Measurements from ENCODE around the gene SLC45A2.

DNA sequence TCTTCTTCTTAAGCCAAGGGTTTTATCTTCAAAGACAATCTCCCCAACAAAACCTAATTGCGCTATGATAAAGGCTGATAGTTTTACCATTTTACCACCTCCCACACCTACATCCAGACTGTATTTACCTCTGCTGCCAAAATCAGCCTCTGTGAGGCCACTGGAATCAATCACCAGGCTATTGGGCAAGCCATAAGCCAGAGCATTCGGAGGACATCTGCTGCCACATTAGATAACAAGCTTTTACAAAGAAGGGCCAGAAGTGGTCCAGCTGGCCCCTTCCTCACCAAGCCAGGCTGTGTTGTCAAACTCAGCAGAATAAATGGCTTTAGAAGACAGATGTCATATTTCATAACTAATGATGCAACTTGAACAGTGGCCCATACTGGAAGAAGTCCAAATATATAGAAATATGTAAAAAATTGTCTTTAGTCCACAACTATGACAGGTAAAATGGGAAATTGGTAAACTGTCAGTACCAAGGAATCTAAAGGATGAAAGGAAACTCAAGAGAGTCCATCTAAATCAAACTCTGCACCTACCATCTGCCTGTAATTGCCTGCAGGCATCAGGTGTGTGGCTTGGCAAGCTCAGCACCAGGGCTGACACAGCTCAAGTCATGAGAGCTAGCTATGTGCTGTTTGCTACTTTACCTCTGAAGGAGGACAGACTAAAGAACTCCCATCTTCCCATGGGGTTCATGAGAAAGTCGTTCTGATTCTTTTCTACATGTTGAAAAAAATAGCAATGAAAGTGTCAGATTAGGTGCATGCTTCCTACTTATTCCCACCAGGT lies 16.1 kb downstream of the SLC45A2 start:
- TF ChIP-seq POLR2A (IDR thresholded peaks at IDR 0.05): no peak
- TF ChIP-seq, protein P1, sequence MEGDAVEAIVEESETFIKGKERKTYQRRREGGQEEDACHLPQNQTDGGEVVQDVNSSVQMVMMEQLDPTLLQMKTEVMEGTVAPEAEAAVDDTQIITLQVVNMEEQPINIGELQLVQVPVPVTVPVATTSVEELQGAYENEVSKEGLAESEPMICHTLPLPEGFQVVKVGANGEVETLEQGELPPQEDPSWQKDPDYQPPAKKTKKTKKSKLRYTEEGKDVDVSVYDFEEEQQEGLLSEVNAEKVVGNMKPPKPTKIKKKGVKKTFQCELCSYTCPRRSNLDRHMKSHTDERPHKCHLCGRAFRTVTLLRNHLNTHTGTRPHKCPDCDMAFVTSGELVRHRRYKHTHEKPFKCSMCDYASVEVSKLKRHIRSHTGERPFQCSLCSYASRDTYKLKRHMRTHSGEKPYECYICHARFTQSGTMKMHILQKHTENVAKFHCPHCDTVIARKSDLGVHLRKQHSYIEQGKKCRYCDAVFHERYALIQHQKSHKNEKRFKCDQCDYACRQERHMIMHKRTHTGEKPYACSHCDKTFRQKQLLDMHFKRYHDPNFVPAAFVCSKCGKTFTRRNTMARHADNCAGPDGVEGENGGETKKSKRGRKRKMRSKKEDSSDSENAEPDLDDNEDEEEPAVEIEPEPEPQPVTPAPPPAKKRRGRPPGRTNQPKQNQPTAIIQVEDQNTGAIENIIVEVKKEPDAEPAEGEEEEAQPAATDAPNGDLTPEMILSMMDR (IDR thresholded peaks at IDR 0.05): no peak
